NB4 (cell line): ENCODE measurements around the gene MRPL49.
A peak's percentile ranks its signal among the peaks of the same experiment; 100 is the strongest.
"Not testable (repeated sequence)": the region's sequence is repeated elsewhere in the genome, so short reads cannot be mapped to it uniquely, and the experiment has no call there.

Source experiments
- DNase-seq: peaks from one replicate; pipeline ENCODE4 v3.0.0; 2010; ENCODE audit warnings: low read depth
- H3K4me3 ChIP-seq: one replicate; pipeline ENCODE4 v1.5.1; 2011; ENCODE audit warnings: mild to moderate bottlenecking, low read depth, low read length, moderate library complexity
- CTCF ChIP-seq: IDR thresholded peaks from one replicate; pipeline ENCODE4 v1.5.1; 2012; ENCODE audit warnings: low read depth, low read length
- MYC ChIP-seq: IDR thresholded peaks from 2 replicates; pipeline ENCODE4 v1.6.1; 2011; ENCODE audit warnings: low read depth, low read length
- POLR2A ChIP-seq: IDR thresholded peaks from 2 replicates; pipeline ENCODE4 v1.6.1; 2011; ENCODE audit warnings: mild to moderate bottlenecking; ENCODE audit not compliant: insufficient read length; ENCODE audit errors: extremely low read depth
- TF ChIP-seq, protein P1 (sequence below): IDR thresholded peaks from 2 replicates; pipeline ENCODE4 v1.6.1; 2011; ENCODE audit warnings: low read depth, low read length

MRPL49 gene

GRCh38 chr11:65166893-65167292 lies 44.8 kb downstream of the MRPL49 start:
- H3K4me3 ChIP-seq = no peak overlapping the region
- no peak for DNase-seq

GRCh38 chr11:65167656-65168055 lies 45.5 kb downstream of the MRPL49 start:
- DNase-seq = no peak
- no peak for TF ChIP-seq POLR2A
- TF ChIP-seq, protein P1, sequence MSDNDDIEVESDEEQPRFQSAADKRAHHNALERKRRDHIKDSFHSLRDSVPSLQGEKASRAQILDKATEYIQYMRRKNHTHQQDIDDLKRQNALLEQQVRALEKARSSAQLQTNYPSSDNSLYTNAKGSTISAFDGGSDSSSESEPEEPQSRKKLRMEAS = no peak
- TF ChIP-seq MYC = no peak
- no peak for TF ChIP-seq CTCF
- no peak overlapping the region for H3K4me3 ChIP-seq

More at GRCh38 chr11:65166893-65167292, 44.8 kb downstream of the MRPL49 start:
- TF ChIP-seq MYC = no peak
- no peak for TF ChIP-seq CTCF
- TF ChIP-seq, protein P1 = no peak
- TF ChIP-seq POLR2A = no peak

- TF ChIP-seq MYC (no peak), POLR2A (no peak), CTCF (no peak)
- TF ChIP-seq, protein P1 = no peak
- H3K4me3 ChIP-seq = no peak overlapping the region
- peak; percentile 68 for DNase-seq
Observed at GRCh38 chr11:65169164-65169641, 47.1 kb downstream of the MRPL49 start.

GRCh38 chr11:65170058-65170534 lies 48.0 kb downstream of the MRPL49 start, which contains the start of gene SPDYC:
Gene SPDYC, plus strand, starts transcription at chr11:65170233. Its CDS starts 1,125 bp downstream, at chr11:65171358.
- peak; percentile 27 for DNase-seq
- TF ChIP-seq POLR2A = no peak
- no peak for TF ChIP-seq MYC
- TF ChIP-seq, protein P1 = no peak
- no peak for TF ChIP-seq CTCF
- no peak within 1 kb of the TSS for H3K4me3 ChIP-seq

DNA sequence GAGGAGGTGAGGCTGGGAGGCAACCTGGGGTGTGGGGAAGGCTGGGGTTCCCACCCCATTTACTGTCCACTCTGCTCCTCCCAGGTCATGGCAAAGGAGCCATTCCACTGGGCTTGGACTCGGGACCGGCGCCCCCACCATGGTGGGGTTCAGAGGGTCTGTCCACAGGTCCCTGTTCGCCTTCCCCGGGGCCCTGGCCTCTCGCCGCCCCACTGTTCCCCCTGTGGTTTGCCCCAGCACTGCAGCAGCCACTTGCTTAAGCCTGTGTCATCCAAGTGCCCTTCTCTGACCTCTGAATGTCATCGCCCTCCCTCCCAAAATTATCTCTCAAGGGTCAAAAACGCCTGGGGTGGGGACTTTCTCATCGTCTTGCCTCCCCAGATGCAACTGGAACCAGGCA lies 50.5 kb downstream of the MRPL49 start:
- no peak overlapping the region for H3K4me3 ChIP-seq
- TF ChIP-seq POLR2A = no peak
- TF ChIP-seq CTCF = no peak
- TF ChIP-seq, protein P1 = no peak
- no peak for TF ChIP-seq MYC
- no peak for DNase-seq

DNA sequence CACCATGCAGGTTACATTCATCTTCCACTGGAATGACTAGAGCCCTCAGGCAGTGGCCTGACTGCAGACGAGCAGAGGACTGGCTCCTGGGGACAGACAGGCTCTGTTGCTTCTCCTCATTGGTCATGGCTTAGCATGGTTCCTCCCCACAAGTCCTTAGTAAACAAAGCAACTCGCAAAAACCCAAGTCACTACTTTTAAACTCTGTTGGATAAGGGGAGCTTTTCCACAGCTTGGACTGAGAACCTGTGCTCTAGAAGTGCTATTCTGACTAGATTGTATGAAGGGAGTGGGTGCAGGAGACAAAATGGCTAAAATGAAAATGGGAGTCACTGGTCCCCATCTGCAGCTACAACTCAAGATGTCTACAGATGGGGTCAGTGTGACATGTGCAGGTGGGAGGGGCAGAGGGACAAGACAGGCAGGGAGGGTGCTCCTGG lies 52.5 kb downstream of the MRPL49 start:
- DNase-seq = not testable (repeated sequence)

More for the DNA sequence above, 52.5 kb downstream of the MRPL49 start:
- H3K4me3 ChIP-seq = not testable (repeated sequence)
